Measurements from ENCODE around the gene C11orf98.
"Not testable (repeated sequence)": the region's sequence is repeated elsewhere in the genome, so short reads cannot be mapped to it uniquely, and the experiment has no call there.

Gene C11orf98

DNA sequence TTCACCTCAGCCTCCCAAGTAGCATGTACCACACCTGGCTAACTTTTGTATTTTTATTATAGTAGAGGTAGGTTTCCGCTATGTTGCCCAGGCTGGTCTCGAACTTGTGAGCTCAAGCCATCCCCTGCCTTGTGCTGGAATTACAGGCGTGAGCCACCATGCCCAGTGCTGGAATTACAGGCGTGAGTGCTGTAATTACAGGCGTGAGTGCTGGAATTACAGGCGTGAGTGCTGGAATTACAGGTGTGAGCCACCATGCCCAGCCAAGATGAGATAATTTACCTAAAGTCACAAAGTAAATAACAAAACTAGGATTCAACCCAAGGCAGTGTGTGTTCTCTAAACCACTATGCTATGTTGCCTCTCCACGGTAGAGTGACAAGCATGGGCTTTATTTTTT, 17.5 kb upstream of the C11orf98 start:
- DNase-seq (ENCODE audit: low read depth, low spot score) = no peak

DNA sequence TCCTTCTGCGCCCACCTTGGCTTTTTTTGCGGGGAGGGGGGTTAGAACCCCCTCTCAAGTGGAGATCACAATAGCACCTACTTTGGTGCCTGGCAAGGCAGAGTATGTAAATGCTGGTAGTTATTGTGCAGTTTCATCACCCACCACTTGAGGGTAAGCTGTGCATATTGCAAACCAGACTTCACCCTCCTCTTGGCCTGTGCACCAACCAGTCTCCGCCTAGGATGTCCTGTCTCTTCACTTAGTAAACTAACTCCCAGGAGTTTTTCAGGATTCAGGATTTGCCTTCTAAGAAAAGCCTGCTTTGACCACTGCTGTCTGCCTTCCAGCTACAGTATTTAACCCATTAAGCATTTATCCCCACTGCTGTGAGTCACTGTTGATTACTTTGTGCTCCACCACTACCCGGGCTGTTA, 15.8 kb upstream of the C11orf98 start:
- DNase-seq (ENCODE audit: low read depth, low spot score) = no peak

DNA sequence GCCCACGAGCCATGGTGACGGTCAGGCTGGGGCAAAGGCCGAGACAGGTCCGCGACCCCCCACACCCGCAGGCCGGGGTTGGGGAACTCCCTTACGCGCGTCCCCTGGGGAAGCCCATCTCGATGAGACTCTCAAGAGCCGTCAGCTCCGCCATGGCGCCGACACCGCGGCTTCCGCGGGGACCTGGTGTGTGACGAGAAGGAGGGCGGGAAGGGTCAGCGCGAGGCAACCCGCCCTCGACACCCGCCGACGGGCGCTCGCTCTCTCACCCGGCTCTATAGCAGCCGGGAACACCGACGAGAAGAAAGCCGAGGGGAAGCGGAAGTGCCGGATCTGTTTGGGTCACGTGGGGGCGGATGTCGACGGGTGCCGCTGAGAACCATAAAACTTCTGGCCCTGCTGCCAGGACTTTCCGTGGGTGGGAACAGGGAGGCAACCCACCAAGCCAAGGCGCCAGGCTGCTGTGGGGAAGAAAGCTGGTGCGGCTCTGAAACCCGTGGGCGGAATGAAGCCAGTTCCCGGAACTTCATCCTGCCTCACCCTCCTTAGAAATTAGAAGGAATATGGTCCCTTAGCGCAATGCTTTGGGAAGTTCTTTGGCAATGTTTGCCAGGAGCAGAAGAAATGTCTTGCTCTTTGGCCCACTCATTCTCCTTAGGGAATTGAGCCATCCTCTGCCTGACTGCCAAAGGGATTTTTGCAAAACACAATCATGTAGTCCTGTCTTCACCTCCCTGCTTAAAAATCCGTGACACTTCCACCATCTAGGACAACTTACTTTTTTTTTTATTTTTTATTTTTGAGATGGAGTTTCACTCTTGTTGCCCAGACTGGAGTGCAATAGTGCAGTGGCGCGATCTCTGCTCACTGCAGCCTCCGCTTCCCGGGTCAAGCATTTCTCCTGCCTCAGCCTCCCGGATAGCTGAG, 14.0 kb upstream of the C11orf98 start, which contains the start of gene UBXN1:
TSS of gene UBXN1 (minus strand) at position 304 of the 927 bp plus-strand sequence. CDS start at position 154, 150 bp downstream.
- peak; percentile 63 for DNase-seq (ENCODE audit: low read depth, low spot score)

DNA sequence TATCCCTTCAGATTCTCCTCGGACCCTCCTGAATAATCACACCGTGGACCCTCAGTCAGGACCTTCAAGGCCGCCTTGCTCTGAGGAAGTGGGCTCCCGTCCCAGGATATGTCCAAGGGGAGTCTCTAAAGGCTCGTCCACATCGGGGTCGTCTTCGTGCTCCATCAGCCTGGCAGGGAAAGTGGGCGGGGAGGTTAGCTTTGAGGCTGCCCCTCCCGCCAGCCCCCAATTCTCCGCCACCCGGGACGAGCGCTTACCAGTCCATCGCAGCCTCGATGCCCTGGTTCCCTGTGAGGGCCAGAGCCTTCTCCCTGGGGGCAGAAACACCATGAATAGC, 13.4 kb upstream of the C11orf98 start:
- DNase-seq (ENCODE audit: low read depth, low spot score) = no peak

DNA sequence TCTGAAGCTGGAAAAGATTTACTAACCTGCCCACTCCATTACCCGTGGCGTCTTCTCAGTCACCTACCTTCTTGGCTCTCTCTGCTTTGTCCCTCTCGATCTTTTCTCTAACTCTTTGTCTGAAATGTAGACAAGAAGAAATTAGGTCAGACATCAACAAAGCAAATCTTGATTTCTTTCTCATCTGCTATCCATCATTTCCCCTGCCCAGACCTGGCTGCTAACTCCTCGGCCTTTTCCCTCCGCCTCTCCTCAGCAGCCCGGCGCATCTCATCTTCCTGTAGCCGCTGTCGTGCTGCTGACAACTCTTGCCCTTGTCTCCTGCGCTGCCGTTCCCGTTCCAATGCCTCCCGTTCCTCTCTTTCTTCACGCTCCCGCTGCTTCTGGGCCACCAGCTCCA, 12.7 kb upstream of the C11orf98 start:
- no peak for DNase-seq (ENCODE audit: low read depth, low spot score)

DNA sequence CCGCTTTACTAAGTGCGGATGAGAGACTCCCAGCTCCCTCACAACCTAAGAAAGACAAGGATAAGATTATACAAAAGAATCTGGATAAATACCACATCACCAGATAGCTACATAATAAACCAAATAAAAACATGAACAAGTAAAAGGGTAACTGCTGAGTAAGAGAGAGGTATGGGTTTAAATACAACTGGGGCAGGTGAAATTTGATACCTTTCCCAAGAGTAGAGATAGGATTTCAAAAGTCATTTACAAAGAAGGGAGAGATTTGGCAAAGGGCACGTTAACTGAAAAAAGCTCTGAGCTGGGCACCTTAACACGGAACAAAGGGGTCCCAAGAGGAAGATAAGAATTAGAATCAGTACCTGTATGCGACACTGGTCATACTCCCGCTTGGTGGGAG, 12.1 kb upstream of the C11orf98 start:
- no peak for DNase-seq (ENCODE audit: low read depth, low spot score)

DNA sequence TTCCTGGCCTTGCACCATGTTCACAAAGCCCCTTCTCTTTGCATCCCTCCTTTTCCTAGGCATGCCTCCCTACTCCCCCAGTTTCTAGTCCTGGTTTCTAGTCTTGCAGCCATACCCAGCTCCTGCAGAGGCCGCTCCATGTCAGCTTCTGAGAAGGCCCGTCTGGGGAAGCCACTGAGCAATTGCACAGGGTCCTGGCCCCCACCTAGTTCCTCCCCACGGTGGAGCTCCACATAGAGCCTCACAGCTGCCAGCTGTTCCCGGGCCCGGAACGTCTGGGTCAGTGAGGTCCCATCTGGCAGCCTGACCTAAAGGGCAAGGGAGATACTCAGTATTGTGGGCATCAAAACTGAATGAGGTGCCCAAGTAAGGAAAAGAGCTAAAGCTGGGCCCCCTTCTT, 11.7 kb upstream of the C11orf98 start:
- no peak for DNase-seq (ENCODE audit: low read depth, low spot score)

DNA sequence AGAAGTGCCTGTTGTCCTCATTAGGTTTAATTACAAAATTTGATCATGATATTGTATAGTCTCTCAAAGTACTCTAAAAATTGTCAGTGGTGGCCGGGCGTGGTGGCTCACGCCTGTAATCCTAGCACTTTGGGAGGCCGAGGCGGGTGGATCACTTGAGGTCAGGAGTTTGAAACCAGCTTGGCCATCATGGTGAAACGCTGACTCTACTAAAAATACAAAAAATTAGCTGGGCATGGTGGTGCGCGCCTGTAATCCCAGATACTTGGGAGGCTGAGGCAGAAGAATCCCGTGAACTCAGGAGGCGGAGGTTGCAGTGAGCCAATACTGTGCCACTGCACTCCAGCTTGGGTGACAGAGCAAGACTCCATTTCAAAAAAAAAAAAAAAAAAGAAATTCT, 10.4 kb upstream of the C11orf98 start:
- not testable (repeated sequence) for DNase-seq (ENCODE audit: low read depth, low spot score)

DNA sequence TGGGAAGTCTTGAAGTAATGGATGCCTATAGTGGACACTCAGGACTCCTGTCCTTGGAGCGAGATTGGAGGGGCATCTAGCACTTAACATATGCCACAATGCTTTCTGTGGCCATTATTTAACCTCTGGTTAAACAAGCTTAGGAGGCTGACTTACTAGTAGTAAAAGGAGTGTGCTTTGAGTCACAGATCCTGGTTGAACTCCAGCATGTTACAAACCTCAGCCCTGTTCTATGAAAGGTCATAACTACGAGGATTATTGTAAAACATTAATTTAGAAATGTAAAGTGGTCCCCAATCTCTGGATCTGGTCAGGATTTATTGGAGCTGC, 8.2 kb upstream of the C11orf98 start:
- no peak for DNase-seq (ENCODE audit: low read depth, low spot score)

DNA sequence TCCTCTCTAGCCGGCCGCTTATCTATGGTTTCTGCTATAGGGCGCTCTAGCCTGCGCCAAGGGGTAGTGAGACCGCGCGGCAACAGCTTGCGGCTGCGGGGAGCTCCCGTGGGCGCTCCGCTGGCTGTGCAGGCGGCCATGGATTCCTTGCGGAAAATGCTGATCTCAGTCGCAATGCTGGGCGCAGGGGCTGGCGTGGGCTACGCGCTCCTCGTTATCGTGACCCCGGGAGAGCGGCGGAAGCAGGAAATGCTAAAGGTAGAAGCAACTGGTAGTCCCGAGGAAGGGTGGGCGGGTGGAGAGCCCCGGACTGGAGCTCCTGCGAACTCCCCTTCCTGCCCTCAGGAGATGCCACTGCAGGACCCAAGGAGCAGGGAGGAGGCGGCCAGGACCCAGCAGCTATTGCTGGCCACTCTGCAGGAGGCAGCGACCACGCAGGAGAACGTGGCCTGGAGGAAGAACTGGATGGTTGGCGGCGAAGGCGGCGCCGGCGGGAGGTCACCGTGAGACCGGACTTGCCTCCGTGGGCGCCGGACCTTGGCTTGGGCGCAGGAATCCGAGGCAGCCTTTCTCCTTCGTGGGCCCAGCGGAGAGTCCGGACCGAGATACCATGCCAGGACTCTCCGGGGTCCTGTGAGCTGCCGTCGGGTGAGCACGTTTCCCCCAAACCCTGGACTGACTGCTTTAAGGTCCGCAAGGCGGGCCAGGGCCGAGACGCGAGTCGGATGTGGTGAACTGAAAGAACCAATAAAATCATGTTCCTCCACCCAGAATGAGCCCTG, 6.8 kb upstream of the C11orf98 start, which contains the start of the genes LBHD1 and UQCC3:
TSS of gene LBHD1 (minus strand) at position 660 of the 782 bp plus-strand sequence. CDS start 2,236 bp downstream, outside the sequence.
TSS of gene UQCC3 (plus strand) at position 66 of the 782 bp plus-strand sequence. CDS start at position 139, 73 bp downstream.
- DNase-seq (ENCODE audit: low read depth, low spot score) = peak; percentile 53

DNA sequence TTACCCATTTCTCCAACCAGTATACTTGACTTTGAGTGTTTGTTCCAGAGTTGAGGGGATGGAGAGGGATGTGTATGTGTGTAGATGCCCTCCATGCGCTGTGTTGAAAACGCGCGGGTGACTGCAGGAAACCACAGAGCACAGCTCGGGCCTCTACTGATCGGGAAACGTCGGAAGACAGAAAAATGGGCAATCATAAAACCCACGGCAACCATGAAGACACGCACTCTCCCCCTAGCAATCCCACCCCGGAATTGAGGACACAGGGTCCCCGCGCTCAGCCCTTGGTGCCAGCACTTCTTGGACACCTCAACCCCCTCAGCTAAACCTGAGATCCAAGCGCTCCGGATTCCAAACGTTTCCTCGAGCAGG, 6.2 kb upstream of the C11orf98 start:
- DNase-seq (ENCODE audit: low read depth, low spot score) = no peak

DNA sequence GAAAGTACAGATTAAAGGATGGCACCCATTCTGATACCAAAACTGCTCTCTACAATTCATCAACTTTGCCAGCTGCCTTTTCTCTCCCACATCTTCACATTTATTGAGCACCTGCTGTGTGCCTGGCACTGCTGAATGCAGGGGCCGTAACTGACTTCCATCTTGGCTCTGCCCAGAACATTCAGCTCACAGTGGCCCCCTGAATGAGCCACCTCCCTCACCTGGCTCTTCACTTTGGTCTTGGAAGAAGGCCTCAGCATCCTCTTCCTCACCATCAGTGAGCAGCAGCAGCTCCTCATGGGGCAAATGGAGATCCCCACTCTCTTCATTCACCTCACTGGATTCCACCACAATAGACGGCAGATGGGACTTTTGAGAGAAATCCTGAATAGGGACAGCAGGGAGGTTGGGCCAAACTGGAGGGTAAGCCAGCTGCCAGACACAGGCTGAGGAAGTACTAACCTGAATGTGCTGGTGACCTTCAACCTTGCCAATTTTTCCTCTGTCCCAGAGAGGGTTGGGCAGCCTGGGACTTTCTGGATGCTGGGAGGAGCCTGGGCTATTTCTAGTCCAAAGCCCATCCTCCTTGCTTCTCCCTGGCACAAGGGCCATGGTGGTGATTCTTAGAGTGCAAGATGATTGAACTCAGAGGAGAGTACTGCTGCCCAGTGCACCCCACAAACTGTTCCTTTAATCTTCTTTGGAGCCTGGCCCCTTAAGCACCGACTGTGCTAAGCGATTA, 4.6 kb upstream of the C11orf98 start:
- no peak for DNase-seq (ENCODE audit: low read depth, low spot score)

DNA sequence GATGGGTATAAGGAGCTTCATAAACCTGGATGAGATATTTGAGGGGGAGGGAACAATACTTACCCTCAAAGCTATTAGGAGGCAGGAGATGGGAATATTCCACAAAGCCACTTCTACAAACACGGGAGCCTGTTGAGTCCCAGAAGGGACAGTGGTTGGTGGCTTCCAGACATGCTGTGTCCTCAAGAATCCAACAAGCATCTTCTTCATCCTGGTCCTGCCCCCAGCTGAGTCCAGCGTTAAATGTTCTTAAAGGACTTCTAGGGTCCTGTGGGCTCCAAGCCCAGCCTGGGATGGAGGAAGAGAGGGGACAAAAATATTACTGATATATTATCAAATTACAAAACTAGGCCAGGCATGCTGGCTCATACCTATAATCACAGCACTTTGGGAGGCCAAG, 2.5 kb upstream of the C11orf98 start:
- DNase-seq (ENCODE audit: low read depth, low spot score) = no peak

DNA sequence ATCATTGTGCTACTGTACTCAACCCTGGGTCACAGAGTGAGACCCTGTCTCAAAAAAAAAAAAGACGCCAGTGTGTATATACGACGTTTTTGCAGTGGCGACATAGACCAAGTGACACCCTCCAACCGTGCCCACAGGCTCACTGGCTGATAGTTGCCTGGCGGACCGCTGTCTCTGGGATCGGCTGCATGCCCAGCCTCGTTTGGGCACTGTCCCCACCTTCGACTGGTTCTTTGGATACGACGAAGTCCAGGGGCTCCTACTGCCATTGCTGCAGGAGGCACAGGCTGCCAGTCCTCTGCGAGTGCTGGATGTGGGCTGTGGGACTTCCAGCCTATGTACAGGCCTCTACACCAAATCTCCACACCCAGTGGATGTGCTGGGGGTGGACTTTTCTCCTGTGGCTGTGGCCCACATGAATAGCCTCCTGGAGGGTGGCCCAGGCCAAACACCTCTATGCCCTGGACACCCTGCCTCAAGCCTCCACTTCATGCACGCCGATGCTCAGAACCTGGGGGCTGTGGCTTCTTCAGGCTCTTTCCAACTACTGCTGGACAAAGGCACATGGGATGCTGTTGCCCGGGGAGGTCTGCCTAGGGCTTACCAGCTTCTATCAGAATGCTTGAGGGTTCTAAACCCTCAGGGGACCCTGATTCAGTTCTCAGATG, 1.4 kb upstream of the C11orf98 start:
- no peak for DNase-seq (ENCODE audit: low read depth, low spot score)

DNA sequence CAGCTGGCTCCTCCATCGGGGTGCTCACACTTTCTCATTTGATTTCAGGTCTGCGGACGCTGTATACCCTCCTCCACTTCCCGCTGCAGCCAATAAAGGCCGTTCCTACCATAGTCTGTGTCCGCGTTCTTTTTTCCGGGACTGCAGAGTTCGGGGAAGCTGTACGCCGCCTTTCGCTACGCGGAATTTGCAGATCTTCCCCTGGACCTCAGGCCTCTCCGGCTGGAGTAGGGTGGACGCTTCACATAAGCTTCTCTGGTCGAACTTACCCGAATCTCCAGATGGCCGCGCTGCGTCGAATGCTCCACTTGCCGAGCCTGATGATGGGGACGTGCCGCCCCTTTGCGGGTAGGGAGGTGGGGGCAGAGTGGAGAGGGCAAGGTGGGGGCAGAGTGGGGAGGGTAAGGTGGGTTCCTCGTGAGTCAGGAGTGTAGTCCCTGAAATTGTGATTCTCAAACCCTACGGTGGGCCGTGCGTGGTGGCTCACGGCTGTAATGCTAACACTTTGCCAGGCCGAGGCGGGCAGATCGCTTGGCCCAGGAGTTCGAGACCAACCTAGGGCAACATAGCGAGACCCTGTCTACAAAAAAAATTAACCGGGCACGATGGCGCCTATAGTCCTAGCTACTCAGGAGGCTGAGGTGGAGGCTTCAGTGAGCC, 719 bp upstream of the C11orf98 start:
- DNase-seq (ENCODE audit: low read depth, low spot score) = no peak

DNA sequence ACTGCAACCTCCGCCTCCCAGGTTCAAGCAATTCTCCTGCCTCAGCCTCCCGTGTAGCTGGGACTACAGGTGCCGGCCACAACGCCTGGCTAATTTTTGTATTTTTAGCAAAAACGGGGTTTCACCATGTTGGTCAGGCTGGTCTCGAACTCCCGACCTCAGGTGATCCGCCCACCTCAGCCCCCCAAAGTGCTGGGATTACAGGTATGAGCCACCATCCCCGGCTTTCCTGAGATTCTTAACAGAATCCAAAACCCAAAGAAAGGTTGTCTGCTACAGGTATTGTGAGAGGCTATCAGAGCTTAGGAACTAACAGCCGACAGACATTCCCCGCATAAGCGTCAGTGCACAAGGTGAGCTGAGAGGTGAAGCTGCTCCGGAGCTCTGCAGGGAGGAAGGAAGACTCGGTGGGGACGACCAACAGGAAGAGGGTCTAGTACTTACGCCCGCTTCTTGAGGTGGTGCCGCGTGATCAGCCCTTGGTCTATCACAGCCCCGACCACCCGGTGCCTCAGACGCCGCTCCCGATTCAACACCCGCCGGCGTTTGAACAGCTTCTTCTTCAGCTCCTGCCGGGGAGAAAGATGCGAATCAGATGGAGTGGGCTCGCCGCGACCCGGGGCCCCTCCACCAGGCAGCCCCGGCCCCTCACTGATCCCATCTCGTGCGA, 470 bp downstream of the C11orf98 start:
- no peak for DNase-seq (ENCODE audit: low read depth, low spot score)

DNA sequence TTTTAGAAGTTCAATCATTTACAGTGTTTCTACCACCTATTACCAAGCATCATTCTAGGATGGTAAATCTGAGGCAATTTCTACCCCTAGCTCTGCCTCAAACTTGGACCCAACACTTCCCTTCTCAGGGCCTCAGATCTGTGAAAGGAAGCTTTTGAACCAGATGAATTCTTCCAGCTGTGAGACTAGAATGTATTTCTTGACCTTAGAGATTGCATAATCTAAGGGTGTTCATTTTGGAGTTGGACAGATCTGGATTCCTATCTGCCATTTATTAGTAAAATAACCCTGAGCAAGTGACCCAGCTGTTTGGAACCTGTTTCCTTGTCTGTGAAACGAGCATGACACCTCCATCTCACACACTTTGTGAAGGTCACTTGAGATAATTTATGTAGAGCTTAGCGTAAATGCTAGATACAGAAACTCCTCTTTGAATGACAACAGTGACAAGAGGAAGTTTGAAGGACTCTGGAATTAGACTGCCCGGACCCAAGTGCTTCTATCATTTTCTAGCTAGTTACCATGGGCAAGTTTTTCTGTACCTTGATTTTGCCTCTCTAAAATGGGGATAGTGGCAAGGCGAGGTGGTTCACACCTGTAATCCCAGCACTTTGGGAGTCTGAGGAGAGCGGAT, 8.1 kb downstream of the C11orf98 start:
- DNase-seq (ENCODE audit: low read depth, low spot score) = no peak

DNA sequence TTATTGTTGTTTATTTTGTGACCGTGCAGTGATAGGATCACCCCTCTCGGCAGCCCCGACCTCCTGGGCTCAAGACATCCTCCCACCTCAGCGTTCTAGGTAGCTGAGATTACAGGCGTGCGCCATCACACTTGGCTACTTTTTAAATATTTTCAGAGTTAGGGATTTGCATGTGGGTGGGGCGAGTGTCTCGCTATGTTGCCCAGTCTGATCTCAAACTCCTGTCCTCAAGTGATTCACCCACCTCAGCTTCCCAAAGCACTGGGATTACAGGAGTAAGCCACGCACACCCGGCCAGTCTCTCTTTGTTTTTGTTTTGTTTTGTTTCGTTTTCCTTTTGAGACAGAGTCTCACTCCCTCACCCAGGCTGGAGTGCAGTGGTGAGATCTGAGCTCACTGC, 10.7 kb downstream of the C11orf98 start:
- DNase-seq (ENCODE audit: low read depth, low spot score) = no peak

DNA sequence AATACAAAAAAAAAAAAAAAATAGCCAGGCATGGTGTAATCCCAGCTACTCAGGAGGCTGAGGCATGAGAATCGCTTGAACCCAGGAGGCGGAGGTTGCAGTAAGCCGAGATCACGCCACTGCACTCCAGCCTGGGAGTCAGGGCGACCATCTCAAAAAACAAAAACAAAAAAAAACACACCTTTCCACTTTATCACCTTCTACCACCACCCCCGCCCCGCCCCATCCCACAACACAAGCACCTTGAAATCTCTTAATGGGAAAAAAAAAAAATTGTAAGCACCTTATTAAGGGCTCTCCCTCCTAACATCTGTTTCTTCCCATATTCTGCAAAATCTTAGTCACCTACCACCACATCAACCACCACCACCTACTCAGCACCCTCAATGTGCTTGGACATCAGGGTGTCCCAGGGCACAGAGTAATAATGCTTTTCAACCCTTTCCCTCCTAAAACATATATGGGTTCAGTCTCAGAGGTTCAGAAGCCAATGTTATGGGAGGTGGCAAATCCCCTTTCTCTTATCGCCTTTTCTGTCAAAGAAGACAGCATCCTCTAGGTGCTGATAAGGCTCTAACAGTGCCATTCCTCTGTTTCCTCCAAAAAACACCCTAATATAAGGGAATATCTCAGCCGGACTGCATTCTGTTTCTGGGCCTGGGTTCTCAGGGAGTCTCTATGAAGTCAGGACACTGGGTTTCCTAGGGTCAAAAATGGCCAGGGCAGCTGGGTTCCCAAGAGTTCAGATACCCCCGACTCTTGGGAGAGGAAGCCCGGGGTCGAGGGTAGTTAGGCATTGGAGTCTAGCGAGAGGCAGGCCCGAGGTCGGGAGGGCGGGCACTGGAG, 12.6 kb downstream of the C11orf98 start:
- DNase-seq (ENCODE audit: low read depth, low spot score) = no peak
